Measurements from ENCODE around the gene CNOT10.

CNOT10 gene

DNA sequence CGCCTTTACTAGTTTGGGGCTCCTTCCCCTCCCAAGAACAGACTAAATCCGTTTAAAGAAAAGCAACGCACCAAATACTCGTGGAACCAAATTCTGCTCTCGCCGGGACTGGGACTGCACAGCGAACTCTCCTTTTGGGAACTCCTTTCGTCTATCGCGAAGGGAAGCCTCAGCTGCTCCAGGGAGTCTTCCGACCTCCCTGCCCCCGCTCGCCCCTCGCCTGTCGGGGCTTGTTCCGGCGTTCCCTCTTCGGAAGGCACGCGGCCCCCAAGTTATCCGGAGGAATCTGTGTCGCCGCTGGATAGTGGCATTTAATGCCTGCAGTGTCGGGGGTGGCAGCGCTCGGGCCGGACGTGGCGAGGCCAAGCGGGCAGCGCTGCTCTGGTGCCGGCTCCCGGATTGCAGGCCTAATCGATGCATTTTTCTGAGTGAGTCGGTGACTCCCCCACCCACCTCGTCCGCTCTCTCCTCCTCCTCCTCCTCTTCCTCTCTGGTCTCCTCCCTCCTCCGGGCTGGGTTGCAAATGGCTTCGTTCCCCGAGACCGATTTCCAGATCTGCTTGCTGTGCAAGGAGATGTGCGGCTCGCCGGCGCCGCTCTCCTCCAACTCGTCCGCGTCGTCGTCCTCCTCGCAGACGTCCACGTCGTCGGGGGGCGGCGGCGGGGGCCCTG is 132.7 kb downstream of the CNOT10 start, which contains the start of gene TRIM71:
TSS of gene TRIM71 (plus strand) at position 440 of the 671 bp plus-strand sequence. CDS start at position 524, 84 bp downstream.
- no peak for DNase-seq (ENCODE audit: low read depth in 2 of 2)

GRCh38 chr3:32818229-32818969 is 133.4 kb downstream of the CNOT10 start:
- no peak for DNase-seq (ENCODE audit: low read depth in 2 of 2)

DNA sequence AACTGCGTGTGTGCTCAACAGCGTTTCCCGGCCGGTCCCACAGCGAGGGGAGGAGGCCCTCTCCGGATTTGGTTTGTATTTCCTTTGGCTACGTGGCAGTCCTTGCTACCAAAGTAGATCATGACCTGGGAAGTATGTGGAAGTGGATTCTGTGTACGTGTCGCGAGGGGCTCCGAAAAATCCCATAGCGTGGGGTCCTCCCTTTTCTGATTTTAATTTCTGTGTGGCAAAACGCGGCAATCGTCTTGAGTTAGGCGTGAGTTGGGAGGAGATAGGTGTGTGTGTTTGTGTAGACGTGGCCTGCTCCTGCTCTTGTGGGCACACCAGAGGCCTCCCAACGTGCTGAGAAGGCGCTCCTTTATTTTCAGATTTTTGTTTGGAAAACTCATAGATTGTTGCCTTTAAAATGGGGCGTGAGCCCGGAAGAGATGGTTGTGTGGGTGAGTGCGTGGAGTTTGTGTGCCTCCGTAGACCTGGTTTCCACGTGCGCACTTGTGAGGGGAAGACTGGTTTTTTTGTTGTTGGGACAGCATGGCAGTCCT is 134.1 kb downstream of the CNOT10 start:
- DNase-seq (ENCODE audit: low read depth in 2 of 2), result no peak

DNA sequence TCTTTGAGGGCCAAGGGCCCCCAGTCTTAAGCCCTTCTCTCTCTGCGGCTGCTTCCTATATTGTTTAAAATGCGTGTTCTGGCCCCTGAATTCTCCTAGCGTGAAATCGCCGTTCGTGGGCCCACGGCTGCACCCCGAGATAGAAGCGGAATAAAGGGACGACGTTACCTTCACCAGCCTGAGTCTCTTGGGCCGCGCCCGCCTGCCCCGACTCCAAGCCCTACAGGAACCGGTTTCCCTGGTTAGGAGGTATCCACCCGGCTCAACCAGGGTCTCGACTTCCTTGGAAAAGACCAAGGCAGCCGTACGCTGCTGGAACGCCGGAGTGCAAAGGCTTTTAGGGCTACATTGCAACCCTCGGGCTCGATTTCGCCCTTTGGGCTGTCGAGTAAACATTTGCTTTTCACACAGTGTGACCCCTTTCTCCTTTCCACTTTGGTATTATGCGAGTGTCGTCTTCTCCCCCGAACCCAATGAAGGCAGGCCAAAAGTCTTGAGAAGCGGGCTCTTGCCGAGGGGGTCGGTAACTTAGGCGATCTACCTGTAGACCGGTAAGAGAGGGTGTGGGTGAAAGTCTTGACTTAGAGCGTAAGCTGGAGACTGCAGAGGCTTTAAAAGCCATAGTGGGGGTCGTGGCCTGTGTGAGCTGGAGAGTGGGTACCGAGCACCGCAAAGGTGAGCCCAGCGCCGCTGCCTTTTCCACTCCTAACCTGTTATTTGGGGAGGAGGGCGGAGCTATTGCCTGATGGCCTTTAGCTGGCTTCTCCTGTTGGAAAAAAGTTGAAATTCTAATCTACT is 134.8 kb downstream of the CNOT10 start:
- DNase-seq (ENCODE audit: low read depth in 2 of 2), result no peak

- DNase-seq (ENCODE audit: low read depth in 2 of 2), result no peak
Observed at GRCh38 chr3:32820430-32820829, 135.4 kb downstream of the CNOT10 start.

DNA sequence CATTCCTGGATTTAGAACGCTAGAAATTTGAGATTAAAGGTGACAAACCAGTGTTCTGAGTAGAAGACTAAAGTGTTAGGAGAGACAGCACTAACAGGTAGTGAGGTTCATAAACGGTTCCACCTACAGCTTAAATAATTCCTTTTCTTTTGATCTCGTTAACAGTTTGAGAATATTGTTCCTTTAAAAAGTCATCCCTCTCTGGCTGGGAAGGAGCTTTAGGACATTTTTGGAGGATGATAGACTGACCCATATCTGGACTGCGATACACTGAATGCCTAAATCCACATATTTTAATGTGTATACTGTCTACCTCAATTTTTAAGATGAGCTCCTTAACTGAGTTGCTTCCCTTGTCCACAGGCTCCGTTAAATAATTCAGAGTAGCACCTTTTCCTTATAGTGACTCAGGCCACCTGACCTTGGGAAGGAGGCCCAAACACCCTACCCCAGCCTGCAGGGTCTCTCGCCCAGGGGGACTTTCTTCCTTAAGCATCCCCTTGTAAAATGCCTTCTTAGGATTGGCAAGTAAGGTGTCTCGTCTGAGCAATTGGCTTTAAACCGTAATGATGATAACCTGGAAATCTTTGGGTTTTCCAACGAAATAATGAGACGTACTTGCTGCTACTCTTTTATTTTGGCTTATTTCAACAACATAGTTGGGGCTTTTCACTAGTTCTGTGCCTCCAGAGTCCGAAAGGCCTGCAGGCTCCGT is 136.1 kb downstream of the CNOT10 start:
- DNase-seq (ENCODE audit: low read depth in 2 of 2), result no peak

DNA sequence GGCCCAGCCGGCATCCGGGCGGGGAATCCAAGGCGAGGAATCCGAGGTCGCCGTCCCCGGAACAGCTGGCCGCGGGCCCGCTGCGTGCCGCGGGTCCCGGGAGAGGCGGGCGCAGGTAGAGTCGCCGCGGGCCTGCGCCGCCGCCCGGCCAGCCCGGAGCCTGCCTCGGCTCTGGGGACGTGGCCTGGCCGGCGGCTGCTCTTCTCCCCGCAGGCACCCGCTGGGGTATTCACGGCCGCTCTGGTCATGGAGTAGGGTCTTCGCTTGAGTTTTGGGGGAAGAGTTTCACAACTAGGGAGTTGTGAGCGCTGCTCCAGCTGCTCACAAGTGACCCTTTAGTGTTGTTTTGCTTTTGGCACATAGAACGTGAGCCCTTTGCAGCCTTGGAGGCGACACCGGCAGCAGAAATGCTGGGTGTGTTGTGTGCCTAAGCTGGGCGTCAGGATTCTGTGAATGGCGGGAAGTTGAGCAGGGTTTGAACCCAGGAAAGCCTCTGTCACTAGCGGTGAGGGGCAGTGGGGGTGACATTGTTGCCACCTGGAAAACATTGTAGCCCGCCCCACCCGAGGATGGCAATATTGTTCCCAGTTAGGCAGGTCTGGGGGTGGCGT is 136.8 kb downstream of the CNOT10 start:
- no peak for DNase-seq (ENCODE audit: low read depth in 2 of 2)

DNA sequence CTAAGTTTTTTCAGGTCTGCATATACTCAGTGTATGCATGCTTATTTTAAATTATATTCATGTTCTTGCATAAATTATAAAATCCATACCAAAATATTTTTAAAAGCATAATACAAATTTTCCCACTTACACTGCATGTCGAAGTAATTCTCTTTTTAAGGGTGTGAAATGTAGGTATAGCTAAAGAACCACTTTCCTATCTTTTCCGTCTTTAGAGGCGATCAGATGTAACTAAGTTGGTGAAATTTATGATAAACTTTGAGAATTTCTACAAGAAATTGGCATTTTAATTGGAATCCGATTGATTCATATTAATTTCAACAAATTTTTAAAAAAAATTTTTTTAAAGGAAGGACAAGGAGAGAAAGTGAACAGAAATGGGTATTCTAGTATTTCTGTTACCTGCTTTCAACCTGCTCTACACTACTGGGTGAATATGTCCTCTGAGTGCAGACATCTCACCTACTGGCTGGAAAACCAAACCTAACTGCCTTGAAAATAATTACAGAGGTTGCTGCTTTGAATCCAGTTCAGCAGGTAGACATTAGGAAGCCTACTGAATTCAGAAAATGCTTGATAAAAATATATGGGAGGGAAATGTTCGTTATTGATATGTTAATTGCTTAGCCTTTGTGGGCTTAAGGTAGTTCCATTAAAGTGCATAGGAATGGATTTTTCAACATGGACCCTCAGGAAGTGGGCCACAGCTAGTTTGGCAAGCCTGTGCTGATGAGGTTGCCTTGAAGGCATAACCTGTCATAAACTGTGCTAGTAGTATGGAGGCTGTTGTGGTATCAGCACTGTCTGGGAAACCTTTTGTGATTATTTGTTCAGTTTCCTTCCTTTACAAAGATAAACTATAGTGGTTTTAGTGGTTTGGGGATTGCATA is 137.9 kb downstream of the CNOT10 start:
- DNase-seq (ENCODE audit: low read depth in 2 of 2), result no peak
